HepG2 (cell line): ENCODE measurements around the gene LMTK2. TPM values are rescaled to one million over a fixed set of nuclear protein-coding genes. Genes with fewer than 3 reads are reported as not detected.

Experiments
- ATM ChIP-seq: fragments of 450-650 bp; IDR thresholded peaks from 2 replicates; pipeline ENCODE4 v1.7.1; 2017; ENCODE audit warnings: mild to moderate bottlenecking, borderline replicate concordance
- HNRNPL ChIP-seq: fragments of 200-400 bp; formaldehyde crosslinking; IDR thresholded peaks from 2 replicates; pipeline ENCODE4 v1.6.1; 2017; ENCODE audit warnings: mild to moderate bottlenecking, low read depth, low read length
- IKZF4 ChIP-seq: sonication (generic); formaldehyde crosslinking; IDR thresholded peaks from 2 replicates; pipeline ENCODE4 v1.5.1; 2020; ENCODE audit warnings: borderline replicate concordance, mild to moderate bottlenecking, low read depth, missing genetic modification reagents; ENCODE audit errors: not compliant biosample characterization
- NFRKB ChIP-seq: fragments of 450-650 bp; IDR thresholded peaks from 2 replicates; pipeline ENCODE4 v1.6.1; 2017
- RXRB ChIP-seq: IDR thresholded peaks from 2 replicates; pipeline ENCODE4 v1.6.1; 2016; ENCODE audit warnings: borderline replicate concordance, missing genetic modification reagents, missing compliant biosample characterization
- SOX5 ChIP-seq: IDR thresholded peaks from 2 replicates; pipeline ENCODE4 v1.6.1; 2016; ENCODE audit warnings: borderline replicate concordance
- ZNF230 ChIP-seq: sonication (generic); formaldehyde crosslinking; IDR thresholded peaks from 2 replicates; pipeline ENCODE4 v1.4.0; 2020; ENCODE audit warnings: mild to moderate bottlenecking, missing genetic modification reagents
- ZNF430 ChIP-seq: sonication (generic); formaldehyde crosslinking; IDR thresholded peaks from 2 replicates; pipeline ENCODE4 v1.9.0; 2021; ENCODE audit warnings: mild to moderate bottlenecking, missing genetic modification reagents
- ZNF598 ChIP-seq: sonication (generic); formaldehyde crosslinking; IDR thresholded peaks from 2 replicates; pipeline ENCODE4 v1.5.1; 2020; ENCODE audit warnings: mild to moderate bottlenecking, missing genetic modification reagents, borderline replicate concordance
- ZNF670 ChIP-seq: sonication (generic); formaldehyde crosslinking; IDR thresholded peaks from 2 replicates; pipeline ENCODE4 v1.8.0; 2022; ENCODE audit warnings: mild to moderate bottlenecking, missing genetic modification reagents, borderline replicate concordance
- polyA plus RNA-seq, 8 experiments: library from polyadenylated mRNA; depleted of rRNA in 3 of 8; stranded (reverse) in 7 of 8; unstranded in 1 of 8; fragments of >200 nt; fragmentation: Illumina TruSeq in 4 of 8; extraction: Trizol in 4 of 8; gene quantifications; 2 replicates each; pipeline versions ENCODE4 v1.2.1 to v1.2.3, GENCODE V29; 2011 to 2016; ENCODE audit warnings: low read depth in 4 of 8, missing spikeins in 1 of 8, mixed read lengths in 1 of 8; ENCODE audit not compliant: insufficient read depth in 1 of 8
- total RNA-seq, 5 experiments: library from RNA; depleted of rRNA; stranded (reverse); fragments of >200 nt; fragmentation: Illumina TruSeq; extraction: Trizol; gene quantifications; 2 replicates each; pipeline ENCODE4 v1.2.3, GENCODE V29; 2016; ENCODE audit warnings: low read depth in 1 of 5
- TF ChIP-seq, protein P1 (sequence below): sonication (generic); formaldehyde crosslinking; IDR thresholded peaks from 2 replicates; pipeline ENCODE4 v1.4.0; 2020; ENCODE audit warnings: missing genetic modification reagents; ENCODE audit errors: not compliant biosample characterization
- TF ChIP-seq, protein P2 (sequence below): sonication (generic); formaldehyde crosslinking; IDR thresholded peaks from 2 replicates; pipeline ENCODE4 v1.4.0; 2020; ENCODE audit warnings: missing genetic modification reagents
- TF ChIP-seq, protein P3 (sequence below): sonication (generic); formaldehyde crosslinking; IDR thresholded peaks from 2 replicates; pipeline ENCODE4 v1.5.0; 2020; ENCODE audit warnings: mild to moderate bottlenecking, missing genetic modification reagents, borderline replicate concordance

LMTK2 gene
- total and polyA plus RNA-seq, 2 of the 13 experiments (the other 11 are each of a cell fraction or from before 2014, with no cell fraction given), result 9.5 to 11.7 TPM

DNA sequence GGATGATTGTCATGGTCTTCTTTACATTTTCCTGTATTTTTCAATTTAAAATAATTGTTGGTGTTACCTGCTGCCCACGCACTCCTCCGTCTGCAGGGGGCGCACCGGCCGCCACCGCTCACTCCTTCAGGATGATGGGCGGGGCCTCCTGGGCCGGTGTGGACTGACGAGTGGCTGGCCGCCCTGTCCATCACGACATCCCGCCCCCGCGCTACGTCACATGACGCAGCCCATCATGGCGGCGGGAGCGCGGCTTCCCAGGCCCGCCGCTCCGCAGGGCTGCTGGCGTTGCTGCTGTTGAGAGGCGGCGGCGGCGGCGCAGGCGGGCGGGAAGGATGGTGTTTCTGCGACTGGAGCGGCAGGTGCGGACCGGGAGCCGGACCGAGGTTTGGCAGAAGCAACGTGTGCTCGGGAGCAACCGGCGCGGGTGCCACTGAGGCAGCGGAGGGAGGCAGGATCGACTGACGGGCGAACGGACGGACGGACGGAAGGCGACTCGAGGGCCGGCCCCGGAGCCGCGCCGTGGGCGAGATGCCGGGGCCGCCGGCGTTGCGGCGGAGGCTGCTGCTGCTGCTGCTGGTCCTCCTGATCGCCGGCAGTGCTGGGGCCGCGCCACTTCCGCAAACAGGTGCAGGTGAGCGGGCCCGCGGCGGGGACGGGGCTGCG is at the start of gene LMTK2 (continued):
- TF ChIP-seq ZNF670, result 0 out of 2 replicates have a peak, but pooled peaks have one; percentile 29
- TF ChIP-seq NFRKB, result no peak
- TF ChIP-seq ZNF598 (CRISPR knock-in tag), result peak; percentile 43; the same call in 1 of the 2 replicates
- peak; percentile 14; the same call in 1 of the 2 replicates for TF ChIP-seq RXRB (CRISPR knock-in tag)
- TF ChIP-seq, protein P1, sequence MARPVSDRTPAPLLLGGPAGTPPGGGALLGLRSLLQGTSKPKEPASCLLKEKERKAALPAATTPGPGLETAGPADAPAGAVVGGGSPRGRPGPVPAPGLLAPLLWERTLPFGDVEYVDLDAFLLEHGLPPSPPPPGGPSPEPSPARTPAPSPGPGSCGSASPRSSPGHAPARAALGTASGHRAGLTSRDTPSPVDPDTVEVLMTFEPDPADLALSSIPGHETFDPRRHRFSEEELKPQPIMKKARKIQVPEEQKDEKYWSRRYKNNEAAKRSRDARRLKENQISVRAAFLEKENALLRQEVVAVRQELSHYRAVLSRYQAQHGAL (CRISPR knock-in tag), result no peak
- TF ChIP-seq, protein P2, sequence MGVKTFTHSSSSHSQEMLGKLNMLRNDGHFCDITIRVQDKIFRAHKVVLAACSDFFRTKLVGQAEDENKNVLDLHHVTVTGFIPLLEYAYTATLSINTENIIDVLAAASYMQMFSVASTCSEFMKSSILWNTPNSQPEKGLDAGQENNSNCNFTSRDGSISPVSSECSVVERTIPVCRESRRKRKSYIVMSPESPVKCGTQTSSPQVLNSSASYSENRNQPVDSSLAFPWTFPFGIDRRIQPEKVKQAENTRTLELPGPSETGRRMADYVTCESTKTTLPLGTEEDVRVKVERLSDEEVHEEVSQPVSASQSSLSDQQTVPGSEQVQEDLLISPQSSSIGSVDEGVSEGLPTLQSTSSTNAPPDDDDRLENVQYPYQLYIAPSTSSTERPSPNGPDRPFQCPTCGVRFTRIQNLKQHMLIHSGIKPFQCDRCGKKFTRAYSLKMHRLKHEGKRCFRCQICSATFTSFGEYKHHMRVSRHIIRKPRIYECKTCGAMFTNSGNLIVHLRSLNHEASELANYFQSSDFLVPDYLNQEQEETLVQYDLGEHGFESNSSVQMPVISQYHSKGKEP (CRISPR knock-in tag), result no peak; the same call in 1 of the 2 replicates
- TF ChIP-seq ZNF230 (CRISPR knock-in tag), result 0 out of 2 replicates have a peak, but pooled peaks have one; percentile 74
- peak; percentile 75 for TF ChIP-seq IKZF4 (CRISPR knock-in tag)
- peak; percentile 63; the same call in 1 of the 2 replicates for TF ChIP-seq SOX5 (CRISPR knock-in tag)
- no peak for TF ChIP-seq ZNF430 (CRISPR knock-in tag)
- TF ChIP-seq, protein P3, sequence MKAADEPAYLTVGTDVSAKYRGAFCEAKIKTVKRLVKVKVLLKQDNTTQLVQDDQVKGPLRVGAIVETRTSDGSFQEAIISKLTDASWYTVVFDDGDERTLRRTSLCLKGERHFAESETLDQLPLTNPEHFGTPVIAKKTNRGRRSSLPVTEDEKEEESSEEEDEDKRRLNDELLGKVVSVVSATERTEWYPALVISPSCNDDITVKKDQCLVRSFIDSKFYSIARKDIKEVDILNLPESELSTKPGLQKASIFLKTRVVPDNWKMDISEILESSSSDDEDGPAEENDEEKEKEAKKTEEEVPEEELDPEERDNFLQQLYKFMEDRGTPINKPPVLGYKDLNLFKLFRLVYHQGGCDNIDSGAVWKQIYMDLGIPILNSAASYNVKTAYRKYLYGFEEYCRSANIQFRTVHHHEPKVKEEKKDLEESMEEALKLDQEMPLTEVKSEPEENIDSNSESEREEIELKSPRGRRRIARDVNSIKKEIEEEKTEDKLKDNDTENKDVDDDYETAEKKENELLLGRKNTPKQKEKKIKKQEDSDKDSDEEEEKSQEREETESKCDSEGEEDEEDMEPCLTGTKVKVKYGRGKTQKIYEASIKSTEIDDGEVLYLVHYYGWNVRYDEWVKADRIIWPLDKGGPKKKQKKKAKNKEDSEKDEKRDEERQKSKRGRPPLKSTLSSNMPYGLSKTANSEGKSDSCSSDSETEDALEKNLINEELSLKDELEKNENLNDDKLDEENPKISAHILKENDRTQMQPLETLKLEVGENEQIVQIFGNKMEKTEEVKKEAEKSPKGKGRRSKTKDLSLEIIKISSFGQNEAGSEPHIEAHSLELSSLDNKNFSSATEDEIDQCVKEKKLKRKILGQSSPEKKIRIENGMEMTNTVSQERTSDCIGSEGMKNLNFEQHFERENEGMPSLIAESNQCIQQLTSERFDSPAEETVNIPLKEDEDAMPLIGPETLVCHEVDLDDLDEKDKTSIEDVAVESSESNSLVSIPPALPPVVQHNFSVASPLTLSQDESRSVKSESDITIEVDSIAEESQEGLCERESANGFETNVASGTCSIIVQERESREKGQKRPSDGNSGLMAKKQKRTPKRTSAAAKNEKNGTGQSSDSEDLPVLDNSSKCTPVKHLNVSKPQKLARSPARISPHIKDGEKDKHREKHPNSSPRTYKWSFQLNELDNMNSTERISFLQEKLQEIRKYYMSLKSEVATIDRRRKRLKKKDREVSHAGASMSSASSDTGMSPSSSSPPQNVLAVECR, result peak; percentile 95
- no peak for TF ChIP-seq HNRNPL
- no peak for TF ChIP-seq ATM
